SK-N-DZ (cell line): ENCODE data around the gene ANO8.
"Not testable (repeated sequence)": the region's sequence is repeated elsewhere in the genome, so short reads cannot be mapped to it uniquely, and the experiment has no call there.

Experiments
- DNase-seq: peaks from one replicate; pipeline ENCODE4 v3.0.0-alpha.2; 2015; ENCODE audit warnings: low spot score

ANO8 gene

DNA sequence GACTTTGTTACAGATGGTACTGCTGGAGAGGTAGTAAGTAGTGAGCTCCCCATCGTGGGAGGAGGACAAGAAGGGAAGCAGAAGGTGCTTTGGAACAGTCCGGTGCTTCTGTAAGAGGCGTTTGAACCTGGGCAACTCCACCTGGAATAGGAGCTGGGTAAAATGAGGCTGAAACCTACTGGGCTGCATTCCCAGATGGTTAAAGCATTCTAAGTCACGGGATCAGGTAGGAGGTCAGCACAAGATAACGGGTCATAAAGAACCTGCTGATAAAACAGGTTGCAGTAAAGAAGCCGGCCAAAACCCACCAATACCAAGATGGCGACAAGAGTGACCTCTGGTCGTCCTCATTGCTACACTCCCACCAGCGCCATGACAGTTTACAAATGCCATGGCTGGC, 47.9 kb downstream of the ANO8 start:
- DNase-seq, result no peak

DNA sequence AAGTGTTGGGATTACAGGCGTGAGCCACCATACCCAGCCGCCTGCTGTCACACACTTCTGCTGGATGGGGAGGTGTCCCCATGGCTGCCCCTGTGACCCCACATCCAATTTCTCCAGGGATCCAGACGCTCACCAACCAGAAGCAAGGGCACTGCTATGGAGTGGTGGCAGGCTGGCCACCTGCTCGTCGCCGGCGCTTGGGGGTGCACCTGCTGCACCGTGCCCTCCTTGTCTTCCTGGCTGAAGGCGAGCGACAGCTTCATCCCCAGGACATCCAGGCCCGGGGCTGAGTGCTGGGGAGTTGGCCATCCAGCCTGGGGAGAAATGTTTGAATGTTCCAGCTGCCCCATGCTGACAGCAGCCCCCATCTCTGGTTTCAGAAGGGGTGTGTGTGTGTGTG, 48.4 kb downstream of the ANO8 start:
- DNase-seq, result no peak

DNA sequence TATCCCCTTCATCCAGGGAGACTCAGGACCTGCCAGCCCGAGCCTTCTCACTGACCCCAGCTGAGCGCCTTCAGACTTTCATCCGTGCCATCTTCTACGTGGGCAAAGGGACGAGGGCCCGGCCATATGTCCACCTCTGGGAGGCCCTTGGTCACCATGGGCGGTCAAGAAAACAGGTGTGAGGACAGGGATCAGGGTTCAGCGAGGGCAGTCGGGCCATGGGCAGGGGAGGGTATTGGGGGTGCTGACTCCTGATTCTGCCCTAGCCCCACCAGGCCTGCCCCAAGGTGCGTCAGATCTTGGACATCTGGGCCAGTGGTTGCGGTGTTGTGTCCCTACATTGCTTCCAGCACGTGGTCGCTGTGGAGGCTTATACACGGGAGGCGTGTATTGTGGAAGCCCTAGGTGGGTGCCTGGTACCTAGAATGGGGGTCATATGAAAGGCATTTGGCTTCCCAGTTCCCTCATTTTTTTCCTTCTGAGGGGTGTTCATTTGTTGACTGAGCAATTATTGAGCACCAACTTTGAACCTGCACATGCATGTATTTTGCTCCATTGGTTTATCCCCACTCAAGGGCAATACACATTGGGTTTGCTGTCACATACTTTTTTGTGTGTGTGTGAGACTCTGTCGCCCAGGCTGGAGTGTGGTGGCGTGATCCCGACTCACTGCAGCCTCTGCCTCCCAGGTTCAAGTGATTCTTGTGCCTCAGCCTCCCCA, 49.1 kb downstream of the ANO8 start:
- no peak for DNase-seq

DNA sequence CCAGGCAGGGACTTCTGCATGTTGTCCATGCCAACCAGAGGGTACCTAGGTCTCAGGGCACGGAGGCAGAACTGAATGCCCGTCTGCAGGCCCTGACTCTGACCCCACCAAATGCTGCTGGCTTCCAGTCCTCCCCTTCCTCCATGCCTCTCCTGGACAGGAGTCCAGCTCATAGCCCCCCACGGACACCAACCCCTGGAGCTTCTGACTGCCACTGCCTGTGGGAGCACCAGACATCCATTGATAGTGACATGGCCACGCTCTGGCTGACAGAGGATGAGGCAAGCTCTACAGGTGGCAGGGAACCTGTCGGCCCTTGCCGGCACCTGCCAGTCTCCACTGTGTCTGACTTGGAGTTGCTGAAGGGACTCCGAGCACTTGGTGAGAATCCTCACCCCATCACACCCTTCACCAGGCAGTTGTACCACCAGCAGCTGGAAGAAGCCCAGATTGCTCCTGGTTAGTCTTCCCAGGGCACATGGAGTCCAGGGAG, 51.1 kb downstream of the ANO8 start:
- no peak for DNase-seq

DNA sequence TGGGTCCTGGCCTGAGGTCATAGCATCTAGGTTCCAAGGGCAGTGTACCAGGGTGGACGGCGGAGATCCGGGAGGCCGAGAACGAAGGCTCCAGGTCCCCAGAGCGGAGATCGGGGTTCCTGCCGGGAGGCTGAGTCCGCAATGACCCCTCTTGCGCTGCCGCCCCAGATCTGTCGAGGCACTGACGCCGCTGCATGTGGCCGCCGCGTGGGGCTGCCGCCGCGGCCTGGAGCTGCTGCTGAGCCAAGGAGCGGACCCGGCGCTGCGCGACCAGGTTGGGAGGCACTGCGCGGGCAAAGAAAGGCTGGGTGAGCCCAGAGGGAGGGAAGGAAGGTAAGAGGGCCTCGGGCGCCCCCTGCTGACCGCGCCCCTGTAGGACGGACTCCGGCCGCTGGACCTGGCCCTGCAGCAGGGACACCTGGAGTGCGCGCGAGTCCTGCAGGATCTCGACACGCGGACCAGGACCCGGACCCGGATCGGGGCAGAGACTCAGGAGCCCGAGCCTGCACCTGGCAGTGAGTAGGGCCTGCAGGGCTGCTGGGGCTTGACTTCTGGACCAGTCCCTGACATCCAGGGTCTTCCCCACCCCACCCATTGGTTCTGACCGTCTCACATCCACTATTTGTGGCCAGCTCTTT, 52.0 kb downstream of the ANO8 start:
- peak; percentile 82 for DNase-seq

DNA sequence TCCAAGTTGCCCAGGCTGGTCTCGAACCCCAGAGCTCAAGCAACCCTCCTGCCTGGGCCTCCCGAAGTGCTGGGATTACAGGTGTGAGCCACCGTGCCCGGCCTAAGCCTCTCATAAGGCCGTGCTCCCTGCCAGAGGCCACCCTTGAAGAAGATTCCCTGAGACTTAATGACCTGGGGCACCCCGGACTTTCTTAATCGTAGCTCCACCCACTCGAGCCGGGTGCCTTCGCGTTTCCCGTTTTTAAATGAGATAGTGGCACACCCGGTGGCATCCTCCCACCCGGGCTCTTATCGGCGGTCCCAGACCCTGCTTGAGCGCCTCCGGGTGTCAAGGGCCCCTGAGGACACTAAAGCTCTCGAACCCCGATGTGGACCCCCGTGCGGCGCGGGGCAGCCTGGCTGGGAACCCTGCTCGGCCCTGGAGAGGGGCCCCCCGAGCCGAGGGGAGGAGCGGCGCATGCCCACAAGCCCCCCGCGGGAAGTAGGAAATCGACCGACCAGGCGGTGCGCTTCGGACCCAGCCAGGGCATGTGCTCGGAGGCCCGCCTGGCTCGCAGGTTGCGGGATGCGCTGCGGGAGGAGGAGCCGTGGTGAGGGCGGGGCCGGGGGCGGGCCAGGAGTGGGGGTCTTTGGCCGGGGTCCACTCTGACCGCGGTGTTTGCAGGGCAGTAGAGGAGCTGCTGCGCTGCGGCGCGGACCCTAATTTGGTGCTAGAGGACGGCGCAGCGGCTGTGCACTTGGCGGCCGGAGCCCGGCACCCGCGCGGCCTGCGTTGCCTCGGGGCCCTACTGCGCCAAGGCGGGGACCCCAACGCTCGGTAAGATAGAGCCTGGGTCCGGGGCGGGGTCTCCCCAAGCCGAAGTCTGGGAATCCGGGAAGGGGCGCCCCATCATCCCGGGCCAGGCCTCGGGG, 53.0 kb downstream of the ANO8 start, which contains the start of gene ANKLE1:
Gene ANKLE1 (plus strand): TSS at position 511 of the 914 bp plus-strand sequence. CDS start 20 bp downstream, at position 531.
- DNase-seq, result no peak

DNA sequence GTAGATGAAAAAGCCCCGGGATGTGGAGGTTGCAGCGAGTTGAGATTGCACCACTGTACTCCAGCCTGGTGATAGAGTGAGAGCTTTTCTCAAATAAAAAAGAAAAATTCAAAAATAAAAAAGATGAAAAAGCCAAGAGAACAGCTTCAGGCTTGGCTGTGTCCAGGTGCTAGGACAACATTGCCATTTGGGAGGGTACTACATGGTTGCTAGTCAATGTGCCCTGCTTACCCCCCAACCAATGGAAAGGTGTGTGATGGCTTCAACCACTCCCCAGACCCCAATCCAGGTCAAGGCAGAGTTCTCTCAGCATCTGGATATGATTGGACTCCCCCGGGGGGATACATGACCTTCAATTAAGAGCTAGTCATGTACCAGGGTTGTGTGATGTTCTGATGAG, 55.2 kb downstream of the ANO8 start:
- no peak for DNase-seq

DNA sequence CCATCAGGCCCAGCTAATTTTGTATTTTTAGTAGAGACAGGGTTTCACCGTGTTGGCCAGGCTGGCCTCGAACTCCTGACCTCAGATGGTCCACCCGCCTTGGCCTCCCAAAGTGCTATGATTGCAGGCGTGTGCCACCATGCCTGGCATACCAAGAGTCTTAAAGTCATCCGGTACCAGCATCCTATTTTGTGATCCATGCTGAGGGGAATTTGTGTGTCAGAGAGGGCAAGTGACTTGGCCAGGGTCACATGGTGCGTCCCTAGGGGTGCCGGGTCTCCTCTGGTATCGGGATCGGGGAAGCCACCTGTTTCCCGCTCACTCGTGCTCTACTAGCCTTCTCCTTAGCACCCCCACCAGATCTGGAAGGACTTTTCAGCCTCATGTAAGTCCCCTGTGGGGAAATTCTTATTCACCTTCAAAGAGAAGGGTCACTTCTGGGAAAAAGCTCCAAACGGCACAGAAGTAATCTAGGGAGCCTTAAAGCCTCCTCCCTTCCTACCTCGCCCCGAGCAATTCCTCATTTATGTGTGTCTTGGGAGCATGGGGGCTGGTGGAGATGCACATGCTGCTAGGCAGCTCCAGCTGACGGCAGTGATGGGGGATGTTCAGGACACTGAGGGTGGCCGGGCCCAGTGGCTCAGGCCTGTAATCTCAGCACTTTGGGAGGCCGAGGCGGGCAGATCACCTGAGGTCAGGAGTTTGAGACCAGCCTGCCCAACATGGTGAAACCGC, 59.0 kb downstream of the ANO8 start:
- DNase-seq, result no peak

DNA sequence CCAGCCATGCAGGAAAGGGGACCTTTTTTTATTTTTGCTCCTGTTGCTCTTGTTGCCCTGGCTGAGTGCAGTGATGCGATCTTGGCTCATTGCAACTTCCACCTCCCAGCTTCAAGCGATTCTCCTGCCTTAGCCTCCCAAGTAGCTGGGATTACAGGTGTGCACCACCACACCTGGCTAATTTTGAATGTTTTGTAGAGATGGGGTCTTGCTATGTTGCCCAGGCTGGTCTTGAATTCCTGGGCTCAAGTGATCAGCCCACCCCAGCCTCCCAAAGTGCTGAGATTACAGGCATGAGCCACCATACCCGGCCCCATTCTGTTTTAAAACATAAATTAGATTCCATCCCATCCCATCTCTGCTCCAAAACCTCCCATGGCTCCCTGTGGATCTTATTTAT, 59.8 kb downstream of the ANO8 start:
- not testable (repeated sequence) for DNase-seq
